GM19328 (cell line): ENCODE measurements around the gene SPRED3.

Source experiments
- ATAC-seq: cut with Tn5 transposase; IDR thresholded peaks from one replicate; pipeline ENCODE4 v1.9.1; 2021; ENCODE audit warnings: mild to moderate bottlenecking, moderate library complexity; ENCODE audit not compliant: unreplicated experiment

Gene SPRED3

GRCh38 chr19:38371081-38371480, 17.4 kb upstream of the SPRED3 start:
- ATAC-seq = no peak

GRCh38 chr19:38373907-38374331, 14.6 kb upstream of the SPRED3 start:
- ATAC-seq = no peak

- peak; percentile 94 for ATAC-seq
These were observed 14.0 kb upstream of the SPRED3 start, which contains the start of gene PSMD8 for GRCh38 chr19:38374332-38375097. TSS of gene PSMD8 (plus strand) at chr19:38374571. CDS start at chr19:38374602, 31 bp downstream.

- ATAC-seq = no peak
These were observed 13.4 kb upstream of the SPRED3 start for GRCh38 chr19:38375098-38375493.

- ATAC-seq = no peak
These were observed 12.7 kb upstream of the SPRED3 start for GRCh38 chr19:38375748-38376147.

- no peak for ATAC-seq
These were observed 11.9 kb upstream of the SPRED3 start for GRCh38 chr19:38376576-38376975.

GRCh38 chr19:38377052-38377451, 11.4 kb upstream of the SPRED3 start:
- no peak for ATAC-seq

GRCh38 chr19:38378866-38379265, 9.6 kb upstream of the SPRED3 start:
- ATAC-seq = no peak

GRCh38 chr19:38381138-38381537, 7.4 kb upstream of the SPRED3 start:
- ATAC-seq = no peak

GRCh38 chr19:38383184-38383583, 5.3 kb upstream of the SPRED3 start:
- ATAC-seq = no peak

GRCh38 chr19:38383743-38384142, 4.8 kb upstream of the SPRED3 start:
- no peak for ATAC-seq

GRCh38 chr19:38384209-38385027, 4.1 kb upstream of the SPRED3 start:
- ATAC-seq = no peak

GRCh38 chr19:38385057-38385803, 3.3 kb upstream of the SPRED3 start:
- no peak for ATAC-seq

- no peak for ATAC-seq
These were observed 2.7 kb upstream of the SPRED3 start for GRCh38 chr19:38385804-38386257.

- ATAC-seq = no peak
These were observed 2.1 kb upstream of the SPRED3 start for GRCh38 chr19:38386300-38386970.

GRCh38 chr19:38386971-38387549, 1.4 kb upstream of the SPRED3 start:
- ATAC-seq = no peak

- ATAC-seq = peak; percentile 50
These were observed 748 bp upstream of the SPRED3 start, which contains the start of gene GGN for GRCh38 chr19:38387550-38388348. TSS of gene GGN (minus strand) at chr19:38388034. CDS start at chr19:38387261, 773 bp downstream.

- ATAC-seq = no peak
These were observed 816 bp downstream of the SPRED3 start for GRCh38 chr19:38389101-38389925.
